Mesenchymal stem cell (in vitro differentiated cells and primary cell): Measurements from ENCODE around the gene EFNA5.

Experiments used
- DNase-seq: peaks from one replicate; pipeline ENCODE4 v3.0.0-alpha.2; 2013
- H2AFZ ChIP-seq: one replicate; pipeline ENCODE4 v1.6.1; 2013; ENCODE audit warnings: low read depth, mild to moderate bottlenecking, control low read depth, inconsistent platforms, low read length, moderate library complexity
- H2AK5ac ChIP-seq: 2 replicates; pipeline ENCODE4 v1.6.1; 2013; ENCODE audit warnings: low read length, moderate library complexity, mild to moderate bottlenecking, inconsistent platforms; ENCODE audit not compliant: severe bottlenecking
- H2BK120ac ChIP-seq: one replicate; pipeline ENCODE4 v1.6.1; 2013; ENCODE audit warnings: low read depth, mild to moderate bottlenecking, inconsistent platforms, low read length, moderate library complexity
- H2BK12ac ChIP-seq, 2 experiments: one replicate each; pipeline ENCODE4 v1.6.1; 2013; ENCODE audit warnings: inconsistent platforms in 2 of 2, low read length in 2 of 2, mild to moderate bottlenecking in 2 of 2, moderate library complexity in 2 of 2, control low read depth in 1 of 2
- H2BK15ac ChIP-seq: one replicate; pipeline ENCODE4 v1.6.1; 2013; ENCODE audit warnings: mild to moderate bottlenecking, low read depth, inconsistent platforms; ENCODE audit not compliant: poor library complexity, severe bottlenecking
- H2BK5ac ChIP-seq: 2 replicates; pipeline ENCODE4 v1.6.1; 2013; ENCODE audit warnings: low read depth, mild to moderate bottlenecking, low read length, control low read depth, inconsistent platforms; ENCODE audit not compliant: poor library complexity, severe bottlenecking
- H3K14ac ChIP-seq, 2 experiments: one replicate each; pipeline ENCODE4 v1.6.1; 2013; ENCODE audit warnings: inconsistent platforms in 2 of 2, low read length in 2 of 2, control low read depth in 1 of 2, mild to moderate bottlenecking in 1 of 2, moderate library complexity in 1 of 2
- H3K18ac ChIP-seq, 2 experiments: one replicate each; pipeline ENCODE4 v1.6.1; 2013; ENCODE audit warnings: inconsistent platforms in 2 of 2, low read length in 2 of 2, control low read depth in 1 of 2, low read depth in 1 of 2, mild to moderate bottlenecking in 1 of 2
- H3K23ac ChIP-seq, 2 experiments: one replicate each; pipeline ENCODE4 v1.6.1; 2013; ENCODE audit warnings: inconsistent platforms in 2 of 2, low read length in 2 of 2, mild to moderate bottlenecking in 2 of 2, moderate library complexity in 2 of 2, control low read depth in 1 of 2
- H3K27ac ChIP-seq: 2 replicates; pipeline ENCODE4 v1.5.1; 2013; ENCODE audit warnings: mild to moderate bottlenecking, moderate library complexity, low read length, control low read depth, inconsistent platforms; ENCODE audit not compliant: poor library complexity, severe bottlenecking
- H3K27me3 ChIP-seq, 2 experiments: 2 replicates each; pipeline versions ENCODE4 v1.6.1 to v1.7.0; 2013; ENCODE audit warnings: low read length in 2 of 2, mild to moderate bottlenecking in 2 of 2, moderate library complexity in 2 of 2, control low read depth in 1 of 2, inconsistent platforms in 1 of 2; ENCODE audit not compliant: control insufficient read depth in 1 of 2, insufficient read depth in 1 of 2
- H3K36me3 ChIP-seq, 2 experiments: 2 replicates each; pipeline versions ENCODE4 v1.6.1 to v1.7.0; 2013; ENCODE audit warnings: low read length in 2 of 2, control low read depth in 1 of 2, inconsistent platforms in 1 of 2, low read depth in 1 of 2, mild to moderate bottlenecking in 1 of 2; ENCODE audit not compliant: insufficient read depth in 2 of 2, control insufficient read depth in 1 of 2
- H3K4ac ChIP-seq, 2 experiments: one replicate each; pipeline ENCODE4 v1.6.1; 2013; ENCODE audit warnings: inconsistent platforms in 2 of 2, low read length in 2 of 2, mild to moderate bottlenecking in 2 of 2, moderate library complexity in 2 of 2, control low read depth in 1 of 2, low read depth in 1 of 2
- H3K4me1 ChIP-seq: 2 replicates; pipeline ENCODE4 v1.6.1; 2013; ENCODE audit warnings: low read depth, low read length, control low read depth; ENCODE audit not compliant: control insufficient read depth, insufficient read depth
- H3K4me2 ChIP-seq: 2 replicates; pipeline ENCODE4 v1.6.1; 2013; ENCODE audit warnings: low read length, mild to moderate bottlenecking, inconsistent platforms; ENCODE audit not compliant: poor library complexity, severe bottlenecking
- H3K4me3 ChIP-seq, 2 experiments: 2 replicates each; pipeline versions ENCODE4 v1.5.1 to v1.7.0; 2013; ENCODE audit warnings: low read length in 2 of 2, mild to moderate bottlenecking in 2 of 2, control low read depth in 1 of 2, low read depth in 1 of 2; ENCODE audit not compliant: insufficient read depth in 1 of 2
- H3K79me1 ChIP-seq: replicated peaks from 2 replicates; pipeline ENCODE4 v1.6.1; 2013; ENCODE audit warnings: mild to moderate bottlenecking, control low read depth, low read length, inconsistent platforms; ENCODE audit not compliant: poor library complexity, severe bottlenecking
- H3K9ac ChIP-seq: 2 replicates; pipeline ENCODE4 v1.7.0; 2013; ENCODE audit warnings: mild to moderate bottlenecking, low read length, moderate library complexity
- H3K9me3 ChIP-seq: 2 replicates; pipeline ENCODE4 v1.7.0; 2013; ENCODE audit warnings: mild to moderate bottlenecking, low read length; ENCODE audit not compliant: control insufficient read depth
- H4K8ac ChIP-seq: one replicate; pipeline ENCODE4 v1.6.1; 2013; ENCODE audit warnings: inconsistent platforms, mild to moderate bottlenecking, low read length, moderate library complexity
- H4K91ac ChIP-seq: one replicate; pipeline ENCODE4 v1.6.1; 2013; ENCODE audit warnings: mild to moderate bottlenecking, low read length, inconsistent platforms
- WGBS: methylation state at CpG from one replicate; pipeline ENCODE4 v1.1.7; 2013; ENCODE audit warnings: mixed read lengths; 5-methylcytosine and 5-hydroxymethylcytosine counted together

The EFNA5 gene

GRCh38 chr5:107474361-107474715 is 196.4 kb downstream of the EFNA5 start:
- Histone ChIP-seq H3K18ac (no peak overlapping the region), H2BK15ac (no peak overlapping the region), H2BK12ac (no peak overlapping the region), H3K4me1 (peaks cover 3% of the 10 kb centered on the region), H3K27me3 (no peaks in the 10 kb centered on the region), H3K9ac (no peak overlapping the region), H3K36me3 (no peaks in the 10 kb centered on the region), H3K4ac (no peak overlapping the region), H3K23ac (no peak overlapping the region), H2BK120ac (no peak overlapping the region), H3K27ac (no peak overlapping the region), H3K14ac (no peak overlapping the region), H3K4me3 (no peak overlapping the region), H3K4me2 (no peak overlapping the region), H4K91ac (no peak overlapping the region), H2AFZ (no peak overlapping the region), H2BK5ac (no peak overlapping the region), H2AK5ac (no peak overlapping the region), H4K8ac (no peak overlapping the region), H3K9me3 (no peaks in the 10 kb centered on the region), H3K79me1 (peaks cover 9% of the 10 kb centered on the region)
- WGBS: 54% methylated on average over 3 of the region's 3 CpGs
- no peak for DNase-seq

GRCh38 chr5:107472620-107473064 is 198.1 kb downstream of the EFNA5 start:
- Histone ChIP-seq H4K91ac (no peak overlapping the region), H3K23ac (no peak overlapping the region), H4K8ac (no peak overlapping the region), H2BK120ac (no peak overlapping the region), H3K27me3 (no peaks in the 10 kb centered on the region), H3K27ac (no peak overlapping the region), H2BK15ac (no peak overlapping the region), H3K9ac (no peak overlapping the region), H3K9me3 (no peaks in the 10 kb centered on the region), H3K4me1 (peaks cover 5% of the 10 kb centered on the region), H3K4me3 (no peak overlapping the region), H2AFZ (no peak overlapping the region), H3K79me1 (peaks cover 9% of the 10 kb centered on the region), H2BK12ac (no peak overlapping the region), H2BK5ac (no peak overlapping the region), H3K14ac (no peak overlapping the region), H3K4ac (no peak overlapping the region), H2AK5ac (peak overlapping the region; percentile 5), H3K18ac (no peak overlapping the region), H3K36me3 (no peaks in the 10 kb centered on the region), H3K4me2 (no peak overlapping the region)
- DNase-seq: no peak
- WGBS: 79% methylated on average over 1 of the region's 2 CpGs

- H2BK15ac ChIP-seq: peak overlapping the region; percentile 52
- H2BK12ac ChIP-seq: peak overlapping the region; percentile 23 to 47
- H3K27me3 ChIP-seq: no peaks in the 10 kb centered on the region
- no peak overlapping the region for H3K14ac ChIP-seq
- peak overlapping the region in 1 of 2 experiments; percentile 75 for H3K18ac ChIP-seq
- peak overlapping the region; percentile 81 for H2BK5ac ChIP-seq
- H3K27ac ChIP-seq: peak overlapping the region; percentile 92
- H3K4me2 ChIP-seq: no peak overlapping the region
- no peak overlapping the region for H3K4me3 ChIP-seq
- H2AFZ ChIP-seq: no peak overlapping the region
- no peak overlapping the region for H4K8ac ChIP-seq
- no peak overlapping the region for H3K23ac ChIP-seq
- peak; percentile 36 for DNase-seq
- no peak overlapping the region for H3K9ac ChIP-seq
- H3K9me3 ChIP-seq: no peaks in the 10 kb centered on the region
- peaks cover 9% of the 10 kb centered on the region for H3K79me1 ChIP-seq
- peak overlapping the region in 1 of 2 experiments; percentile 33 for H3K4ac ChIP-seq
- peak overlapping the region; percentile 99 for H2AK5ac ChIP-seq
- no peak overlapping the region for H4K91ac ChIP-seq
- H3K36me3 ChIP-seq: no peaks in the 10 kb centered on the region
- 0% methylated on average over 1 of the region's 1 CpG for WGBS
- H3K4me1 ChIP-seq: peaks cover 10% of the 10 kb centered on the region
- H2BK120ac ChIP-seq: peak overlapping the region; percentile 81
These were observed 200.5 kb downstream of the EFNA5 start for GRCh38 chr5:107470295-107470582.

GRCh38 chr5:107469485-107470294 is 201.0 kb downstream of the EFNA5 start:
- no peaks in the 10 kb centered on the region for H3K36me3 ChIP-seq
- WGBS: 38% methylated on average over 2 of the region's 5 CpGs
- no peak overlapping the region for H4K91ac ChIP-seq
- no peak overlapping the region for H3K4me2 ChIP-seq
- H3K18ac ChIP-seq: peak overlapping the region in 1 of 2 experiments; percentile 75
- no peak overlapping the region for H3K4me3 ChIP-seq
- peak overlapping the region; percentile 81 for H2BK5ac ChIP-seq
- H3K9ac ChIP-seq: no peak overlapping the region
- peak overlapping the region; percentile 23 to 47 for H2BK12ac ChIP-seq
- H2AK5ac ChIP-seq: peak overlapping the region; percentile 99
- H2AFZ ChIP-seq: no peak overlapping the region
- H3K9me3 ChIP-seq: no peaks in the 10 kb centered on the region
- H4K8ac ChIP-seq: no peak overlapping the region
- peak overlapping the region; percentile 92 for H3K27ac ChIP-seq
- no peak overlapping the region for H3K14ac ChIP-seq
- H3K4ac ChIP-seq: peak overlapping the region in 1 of 2 experiments; percentile 33
- no peak overlapping the region for H3K23ac ChIP-seq
- peaks cover 11% of the 10 kb centered on the region for H3K4me1 ChIP-seq
- DNase-seq: peak; percentile 91
- H2BK120ac ChIP-seq: peak overlapping the region; percentile 81
- H3K79me1 ChIP-seq: peaks cover 11% of the 10 kb centered on the region
- H2BK15ac ChIP-seq: peak overlapping the region; percentile 52
- no peaks in the 10 kb centered on the region for H3K27me3 ChIP-seq
